ENCODE measurements around the gene PTGES.

PTGES gene

GRCh38 chr9:129746092-129746777 lies 6.6 kb downstream of the PTGES start:
- TF ChIP-seq CTCF (IDR thresholded peaks at IDR 0.05; ENCODE audit: low read depth, low read length): no peak
- TF ChIP-seq POLR2A (IDR thresholded peaks at IDR 0.05; ENCODE audit: extremely low read depth, insufficient read length): no peak
- TF ChIP-seq MYC (IDR thresholded peaks at IDR 0.05; ENCODE audit: low read depth, low read length): no peak
- no peak for TF ChIP-seq MAX (IDR thresholded peaks at IDR 0.05; ENCODE audit: low read depth, low read length)
- no peak for DNase-seq (ENCODE audit: low read depth)
- no peak overlapping the region for H3K4me3 ChIP-seq (ENCODE audit: low read depth, low read length)

- H3K4me3 ChIP-seq (ENCODE audit: low read depth, low read length): no peak overlapping the region
- DNase-seq (ENCODE audit: low read depth): no peak
- no peak for TF ChIP-seq POLR2A (IDR thresholded peaks at IDR 0.05; ENCODE audit: extremely low read depth, insufficient read length)
- no peak for TF ChIP-seq MAX (IDR thresholded peaks at IDR 0.05; ENCODE audit: low read depth, low read length)
- TF ChIP-seq CTCF (IDR thresholded peaks at IDR 0.05; ENCODE audit: low read depth, low read length): no peak
- TF ChIP-seq MYC (IDR thresholded peaks at IDR 0.05; ENCODE audit: low read depth, low read length): no peak
Measured at GRCh38 chr9:129745200-129745599, 7.6 kb downstream of the PTGES start.

GRCh38 chr9:129740666-129741464 lies 12.0 kb downstream of the PTGES start:
- no peak for DNase-seq (ENCODE audit: low read depth)
- no peak overlapping the region for H3K4me3 ChIP-seq (ENCODE audit: low read depth, low read length)
- TF ChIP-seq MYC (IDR thresholded peaks at IDR 0.05; ENCODE audit: low read depth, low read length): no peak
- no peak for TF ChIP-seq MAX (IDR thresholded peaks at IDR 0.05; ENCODE audit: low read depth, low read length)
- TF ChIP-seq POLR2A (IDR thresholded peaks at IDR 0.05; ENCODE audit: extremely low read depth, insufficient read length): no peak
- TF ChIP-seq CTCF (IDR thresholded peaks at IDR 0.05; ENCODE audit: low read depth, low read length): no peak

GRCh38 chr9:129740174-129740573 lies 12.7 kb downstream of the PTGES start:
- no peak for TF ChIP-seq POLR2A (IDR thresholded peaks at IDR 0.05; ENCODE audit: extremely low read depth, insufficient read length)
- TF ChIP-seq MYC (IDR thresholded peaks at IDR 0.05; ENCODE audit: low read depth, low read length): no peak
- no peak for TF ChIP-seq MAX (IDR thresholded peaks at IDR 0.05; ENCODE audit: low read depth, low read length)
- TF ChIP-seq CTCF (IDR thresholded peaks at IDR 0.05; ENCODE audit: low read depth, low read length): no peak
- no peak overlapping the region for H3K4me3 ChIP-seq (ENCODE audit: low read depth, low read length)
- no peak for DNase-seq (ENCODE audit: low read depth)

- DNase-seq (ENCODE audit: low read depth): no peak
- H3K4me3 ChIP-seq (ENCODE audit: low read depth, low read length): no peak overlapping the region
- TF ChIP-seq MYC (IDR thresholded peaks at IDR 0.05; ENCODE audit: low read depth, low read length): no peak
- TF ChIP-seq MAX (IDR thresholded peaks at IDR 0.05; ENCODE audit: low read depth, low read length): no peak
- no peak for TF ChIP-seq POLR2A (IDR thresholded peaks at IDR 0.05; ENCODE audit: extremely low read depth, insufficient read length)
- no peak for TF ChIP-seq CTCF (IDR thresholded peaks at IDR 0.05; ENCODE audit: low read depth, low read length)
Measured at GRCh38 chr9:129739432-129739831, 13.4 kb downstream of the PTGES start.
